Measurements from ENCODE around the gene SLC16A2. TPM values are rescaled to one million over a fixed set of nuclear protein-coding genes. Genes with fewer than 3 reads are reported as not detected.
A peak's percentile ranks its signal among the peaks of the same experiment; 100 is the strongest.

Gene SLC16A2
- total RNA-seq (18.9 TPM), polyA plus RNA-seq (ENCODE audit: insufficient read depth in 1 of 8, insufficient read length in 8 of 8, low replicate concordance in 1 of 8) (10 to 100 TPM; 39.0 to 56.0 (median 46.1) TPM)
- long read RNA-seq, donor 1, full-length matches to known transcripts: 14 of 30 reads
- long read RNA-seq, donor 1, partial matches to known transcripts: 16 of 30 reads
- long read RNA-seq, donor 1, other reads (novel, unspliced or antisense): 0 of 30 reads
- long read RNA-seq, donor 2, full-length matches to known transcripts: 3 of 13 reads
- long read RNA-seq, donor 2, partial matches to known transcripts: 10 of 13 reads
- long read RNA-seq, donor 2, other reads (novel, unspliced or antisense): 0 of 13 reads
- long read RNA-seq, donor 3, full-length matches to known transcripts: 25 of 103 reads
- long read RNA-seq, donor 3, partial matches to known transcripts: 78 of 103 reads
- long read RNA-seq, donor 3, other reads (novel, unspliced or antisense): 0 of 103 reads
- long read RNA-seq, donor 4, full-length matches to known transcripts: 8 of 35 reads
- long read RNA-seq, donor 4, partial matches to known transcripts: 27 of 35 reads
- long read RNA-seq, donor 4, other reads (novel, unspliced or antisense): 0 of 35 reads
- long read RNA-seq, donor 5, full-length matches to known transcripts: 21 of 103 reads
- long read RNA-seq, donor 5, partial matches to known transcripts: 82 of 103 reads
- long read RNA-seq, donor 5, other reads (novel, unspliced or antisense): 0 of 103 reads
- long read RNA-seq, donor 6, full-length matches to known transcripts: 12 of 98 reads
- long read RNA-seq, donor 6, partial matches to known transcripts: 86 of 98 reads
- long read RNA-seq, donor 6, other reads (novel, unspliced or antisense): 0 of 98 reads
- long read RNA-seq, donor 7, full-length matches to known transcripts: 9 of 15 reads
- long read RNA-seq, donor 7, partial matches to known transcripts: 6 of 15 reads
- long read RNA-seq, donor 7, other reads (novel, unspliced or antisense): 0 of 15 reads
- long read RNA-seq, donor 8, full-length matches to known transcripts: 8 of 76 reads
- long read RNA-seq, donor 8, partial matches to known transcripts: 68 of 76 reads
- long read RNA-seq, donor 8, other reads (novel, unspliced or antisense): 0 of 76 reads
- long read RNA-seq, donor 9, full-length matches to known transcripts: 18 of 36 reads
- long read RNA-seq, donor 9, partial matches to known transcripts: 18 of 36 reads
- long read RNA-seq, donor 9, other reads (novel, unspliced or antisense): 0 of 36 reads
- long read RNA-seq, donor 10, full-length matches to known transcripts: 18 of 67 reads
- long read RNA-seq, donor 10, partial matches to known transcripts: 49 of 67 reads
- long read RNA-seq, donor 10, other reads (novel, unspliced or antisense): 0 of 67 reads
- long read RNA-seq, donor 11, full-length matches to known transcripts: 14 of 31 reads
- long read RNA-seq, donor 11, partial matches to known transcripts: 17 of 31 reads
- long read RNA-seq, donor 11, other reads (novel, unspliced or antisense): 0 of 31 reads

DNA sequence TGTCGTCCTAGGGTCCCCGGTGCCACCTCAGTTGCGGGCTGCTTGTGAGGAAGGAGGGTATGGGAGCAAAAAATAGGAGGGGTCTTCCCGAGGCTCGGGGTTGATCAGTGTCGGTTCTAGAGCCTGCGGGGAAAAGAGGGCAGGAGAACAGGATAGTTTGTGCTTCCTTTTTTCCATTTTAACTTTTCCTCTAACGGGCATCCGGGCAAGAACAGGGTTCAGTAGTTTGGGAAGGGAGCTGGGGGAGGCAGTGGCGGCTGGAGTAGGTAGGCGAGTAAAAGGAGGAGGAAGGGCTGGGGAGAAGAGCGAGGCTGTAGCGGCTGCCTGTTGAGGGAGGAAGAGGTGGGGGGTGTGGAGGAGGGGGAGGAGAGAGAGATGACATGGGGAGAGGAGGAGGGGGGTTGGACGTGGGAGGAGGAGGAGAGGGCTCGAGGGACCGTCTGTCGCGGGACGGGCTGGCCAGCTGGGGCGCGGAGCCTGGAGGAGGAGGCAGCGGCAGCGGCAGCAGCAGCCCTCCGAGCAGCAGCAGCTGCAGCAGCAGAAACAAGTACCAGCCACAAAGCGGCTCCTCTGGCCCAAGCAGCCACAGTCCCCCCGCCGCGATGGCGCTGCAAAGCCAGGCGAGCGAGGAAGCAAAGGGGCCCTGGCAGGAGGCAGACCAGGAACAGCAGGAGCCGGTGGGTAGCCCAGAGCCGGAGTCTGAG lies at the start of gene SLC16A2:
Gene SLC16A2, plus strand, starts transcription at position 458 of the 704 bp plus-strand sequence. Its CDS starts 145 bp downstream, at position 603.
- Histone ChIP-seq H3K36me3 (ENCODE audit: control insufficient read depth, insufficient read depth, low read length) (no peaks in the 10 kb centered on the region), H3K27me3 (ENCODE audit: control insufficient read depth, insufficient read depth, low read length) (peaks cover 33% of the 10 kb centered on the region), H3K4me1 (ENCODE audit: control insufficient read depth, insufficient read depth, low read length) (peaks cover 19% of the 10 kb centered on the region), H3K9me3 (replicated peaks; ENCODE audit: control insufficient read depth, low read depth, low read length) (no peaks in the 10 kb centered on the region), H3K27ac (ENCODE audit: low read length) (peak within 1 kb of the TSS; percentile 92), H3K4me3 (ENCODE audit: low read length) (peak within 1 kb of the TSS; percentile 60)
- WGBS (ENCODE audit: insufficient coverage): 30% methylated on average over 28 of the region's 33 CpGs
- DNase-seq: peak; percentile 91

DNA sequence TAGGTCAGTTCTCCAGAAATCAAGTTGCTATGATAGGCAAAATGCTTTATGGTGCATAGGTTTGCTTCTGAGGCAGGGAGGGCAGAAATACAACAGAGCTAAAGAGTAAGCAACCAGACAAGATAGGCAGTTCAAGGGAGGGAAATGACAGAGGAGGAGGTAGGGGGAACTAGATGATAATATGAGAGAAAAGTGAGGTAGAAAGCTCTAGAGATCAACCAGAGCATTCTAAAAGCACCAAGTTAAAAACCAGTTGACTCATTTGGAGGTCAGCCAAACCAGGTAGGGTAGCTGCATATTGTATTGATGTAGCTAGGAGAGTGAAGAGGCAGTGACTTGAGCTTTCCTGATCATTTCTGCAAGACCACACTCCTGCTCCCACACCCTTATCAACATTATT lies 49.0 kb upstream of the SLC16A2 start:
- Histone ChIP-seq H3K9me3 (replicated peaks; ENCODE audit: control insufficient read depth, low read depth, low read length) (no peaks in the 10 kb centered on the region), H3K4me3 (ENCODE audit: low read length) (no peak overlapping the region), H3K36me3 (ENCODE audit: control insufficient read depth, insufficient read depth, low read length) (no peaks in the 10 kb centered on the region), H3K27ac (ENCODE audit: low read length) (no peak overlapping the region), H3K27me3 (ENCODE audit: control insufficient read depth, insufficient read depth, low read length) (peaks cover 5% of the 10 kb centered on the region), H3K4me1 (ENCODE audit: control insufficient read depth, insufficient read depth, low read length) (no peaks in the 10 kb centered on the region)
- no peak for DNase-seq

DNA sequence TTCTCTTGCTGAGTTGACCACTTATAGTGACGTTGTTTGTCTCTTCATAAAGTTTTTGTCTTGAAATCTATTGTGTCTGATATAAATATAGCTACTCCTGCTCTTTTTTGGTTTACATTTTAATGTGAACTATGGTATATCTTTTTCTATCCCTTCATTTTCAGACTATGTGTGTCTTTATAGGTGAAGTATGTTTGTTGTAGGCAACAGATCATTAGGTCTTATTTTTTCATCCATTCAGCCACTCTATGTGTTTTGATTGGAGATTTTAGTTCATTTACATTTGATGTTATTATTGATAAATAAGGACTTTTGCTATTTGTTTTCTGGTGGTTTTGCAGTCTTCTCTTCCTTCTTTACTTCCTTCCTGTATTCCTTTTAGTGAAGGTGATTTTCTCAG lies 44.0 kb upstream of the SLC16A2 start:
- Histone ChIP-seq H3K36me3 (ENCODE audit: control insufficient read depth, insufficient read depth, low read length) (no peaks in the 10 kb centered on the region), H3K4me1 (ENCODE audit: control insufficient read depth, insufficient read depth, low read length) (no peaks in the 10 kb centered on the region), H3K27me3 (ENCODE audit: control insufficient read depth, insufficient read depth, low read length) (peaks cover 5% of the 10 kb centered on the region), H3K4me3 (ENCODE audit: low read length) (no peak overlapping the region), H3K9me3 (replicated peaks; ENCODE audit: control insufficient read depth, low read depth, low read length) (no peaks in the 10 kb centered on the region), H3K27ac (ENCODE audit: low read length) (no peak overlapping the region)
- no CpG with 5 or more reads among the region's 1 CpG for WGBS (ENCODE audit: insufficient coverage)
- no peak for DNase-seq

GRCh38 chrX:74382613-74383012 lies 38.7 kb upstream of the SLC16A2 start:
- Histone ChIP-seq H3K36me3 (ENCODE audit: control insufficient read depth, insufficient read depth, low read length) (no peaks in the 10 kb centered on the region), H3K4me3 (ENCODE audit: low read length) (no peak overlapping the region), H3K27me3 (ENCODE audit: control insufficient read depth, insufficient read depth, low read length) (peaks cover 5% of the 10 kb centered on the region), H3K27ac (ENCODE audit: low read length) (no peak overlapping the region), H3K9me3 (replicated peaks; ENCODE audit: control insufficient read depth, low read depth, low read length) (no peaks in the 10 kb centered on the region), H3K4me1 (ENCODE audit: control insufficient read depth, insufficient read depth, low read length) (no peaks in the 10 kb centered on the region)
- WGBS (ENCODE audit: insufficient coverage): no CpG with 5 or more reads among the region's 2 CpGs
- peak; percentile 54 for DNase-seq

DNA sequence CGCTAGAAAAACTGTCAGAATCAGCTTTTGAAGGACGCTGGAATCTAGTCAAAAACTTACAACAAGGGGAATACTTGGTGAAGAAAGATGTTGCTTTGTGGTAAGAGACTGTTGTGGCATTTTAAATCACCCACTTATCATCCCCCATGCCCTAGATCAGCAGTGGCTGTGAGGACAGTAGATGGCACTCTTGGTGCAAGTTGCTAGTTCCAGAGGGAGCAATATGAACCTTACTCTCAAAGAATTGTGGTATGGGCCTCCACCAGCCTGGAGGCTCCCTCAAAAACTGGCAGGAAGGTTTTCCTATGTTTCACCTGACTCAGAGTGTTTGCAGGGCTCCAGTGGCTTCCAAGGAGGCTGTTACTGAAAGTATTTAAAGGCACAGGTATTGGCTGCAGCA lies 37.7 kb upstream of the SLC16A2 start:
- DNase-seq: peak; percentile 58
- peaks cover 8% of the 10 kb centered on the region for H3K27me3 ChIP-seq (ENCODE audit: control insufficient read depth, insufficient read depth, low read length)
- WGBS (ENCODE audit: insufficient coverage): no CpG with 5 or more reads among the region's 2 CpGs
- H3K4me1 ChIP-seq (ENCODE audit: control insufficient read depth, insufficient read depth, low read length): no peaks in the 10 kb centered on the region
- no peaks in the 10 kb centered on the region for H3K9me3 ChIP-seq (replicated peaks; ENCODE audit: control insufficient read depth, low read depth, low read length)
- no peak overlapping the region for H3K4me3 ChIP-seq (ENCODE audit: low read length)
- no peaks in the 10 kb centered on the region for H3K36me3 ChIP-seq (ENCODE audit: control insufficient read depth, insufficient read depth, low read length)
- H3K27ac ChIP-seq (ENCODE audit: low read length): no peak overlapping the region

GRCh38 chrX:74389016-74389722 lies 32.1 kb upstream of the SLC16A2 start:
- no CpG with 5 or more reads among the region's 2 CpGs for WGBS (ENCODE audit: insufficient coverage)
- no peaks in the 10 kb centered on the region for H3K9me3 ChIP-seq (replicated peaks; ENCODE audit: control insufficient read depth, low read depth, low read length)
- peaks cover 5% of the 10 kb centered on the region for H3K27me3 ChIP-seq (ENCODE audit: control insufficient read depth, insufficient read depth, low read length)
- no peak for DNase-seq
- no peaks in the 10 kb centered on the region for H3K36me3 ChIP-seq (ENCODE audit: control insufficient read depth, insufficient read depth, low read length)
- H3K27ac ChIP-seq (ENCODE audit: low read length): no peak overlapping the region
- no peak overlapping the region for H3K4me3 ChIP-seq (ENCODE audit: low read length)
- no peaks in the 10 kb centered on the region for H3K4me1 ChIP-seq (ENCODE audit: control insufficient read depth, insufficient read depth, low read length)

DNA sequence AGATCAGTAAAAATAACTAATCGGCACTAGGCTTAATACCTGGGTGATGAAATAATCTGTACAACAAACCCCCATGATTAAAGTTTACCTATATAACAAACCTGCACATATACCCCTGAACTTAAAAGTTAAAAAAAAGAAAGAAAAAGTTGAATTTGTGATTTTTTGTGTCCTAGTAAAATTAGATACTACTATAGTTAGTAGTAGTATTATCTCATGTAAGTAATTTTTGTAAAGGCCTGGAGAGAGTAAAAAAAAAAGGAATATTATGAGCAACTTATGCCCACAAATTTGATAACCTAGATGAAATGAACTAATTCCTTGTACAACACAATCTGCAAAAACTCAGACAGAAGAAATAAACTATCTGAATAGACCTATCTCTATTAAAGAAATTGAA lies 25.7 kb upstream of the SLC16A2 start:
- Histone ChIP-seq H3K27ac (ENCODE audit: low read length) (no peak overlapping the region), H3K4me1 (ENCODE audit: control insufficient read depth, insufficient read depth, low read length) (no peaks in the 10 kb centered on the region), H3K27me3 (ENCODE audit: control insufficient read depth, insufficient read depth, low read length) (peaks cover 6% of the 10 kb centered on the region), H3K4me3 (ENCODE audit: low read length) (no peak overlapping the region), H3K9me3 (replicated peaks; ENCODE audit: control insufficient read depth, low read depth, low read length) (no peaks in the 10 kb centered on the region), H3K36me3 (ENCODE audit: control insufficient read depth, insufficient read depth, low read length) (no peaks in the 10 kb centered on the region)
- no CpG with 5 or more reads among the region's 1 CpG for WGBS (ENCODE audit: insufficient coverage)
- DNase-seq: no peak

- Histone ChIP-seq H3K36me3 (ENCODE audit: control insufficient read depth, insufficient read depth, low read length) (no peaks in the 10 kb centered on the region), H3K4me1 (ENCODE audit: control insufficient read depth, insufficient read depth, low read length) (no peaks in the 10 kb centered on the region), H3K4me3 (ENCODE audit: low read length) (no peak overlapping the region), H3K9me3 (replicated peaks; ENCODE audit: control insufficient read depth, low read depth, low read length) (no peaks in the 10 kb centered on the region), H3K27ac (ENCODE audit: low read length) (no peak overlapping the region), H3K27me3 (ENCODE audit: control insufficient read depth, insufficient read depth, low read length) (peaks cover 6% of the 10 kb centered on the region)
- WGBS (ENCODE audit: insufficient coverage): no CpG with 5 or more reads among the region's 2 CpGs
- DNase-seq: no peak
Observed at GRCh38 chrX:74405973-74406489, 15.3 kb upstream of the SLC16A2 start.
